Cortex of kidney (tissue), 1 donor: ENCODE data around the gene PTH.

ENCODE experiments used
- DNase-seq: peaks from one replicate; lab custom pipeline; 2025; lab: John Stamatoyannopoulos, UW

The PTH gene

DNA sequence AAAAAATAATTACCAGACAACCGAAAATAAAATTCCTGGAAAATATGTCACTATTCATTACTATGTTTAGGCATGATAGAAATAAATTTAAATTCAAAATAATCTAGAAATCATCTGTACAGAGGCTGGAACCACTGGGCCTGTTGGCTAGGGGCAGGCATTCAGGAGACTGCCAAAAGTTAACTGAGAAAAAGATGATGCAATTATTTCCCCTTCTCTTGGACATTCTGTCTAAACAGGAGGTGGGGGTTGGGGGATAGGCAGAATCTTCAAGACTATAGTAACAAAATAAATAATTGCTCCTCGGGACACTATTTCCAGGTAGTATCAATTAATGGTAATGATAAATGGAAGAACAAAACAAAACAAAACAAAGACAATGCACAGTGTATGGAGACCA is 46.9 kb downstream of the PTH start:
- no peak for DNase-seq

DNA sequence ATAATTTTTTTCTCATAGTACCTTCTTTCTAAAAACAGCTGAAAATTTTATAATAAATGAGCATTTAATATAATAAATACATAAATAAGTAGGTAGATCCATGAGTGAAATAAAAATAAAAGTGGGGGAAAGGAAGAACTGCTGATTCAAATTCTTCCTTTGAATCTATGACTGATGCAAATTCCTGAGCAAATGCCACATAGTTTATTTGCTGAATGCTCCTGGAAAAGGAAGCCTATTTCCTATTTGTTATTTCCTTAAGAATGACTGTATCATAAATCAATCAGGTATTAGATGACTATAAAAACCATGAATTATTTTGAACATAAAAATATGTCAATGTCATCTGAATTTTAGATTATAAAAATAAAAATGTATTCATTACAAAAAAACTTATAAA is 49.4 kb downstream of the PTH start:
- DNase-seq: no peak

DNA sequence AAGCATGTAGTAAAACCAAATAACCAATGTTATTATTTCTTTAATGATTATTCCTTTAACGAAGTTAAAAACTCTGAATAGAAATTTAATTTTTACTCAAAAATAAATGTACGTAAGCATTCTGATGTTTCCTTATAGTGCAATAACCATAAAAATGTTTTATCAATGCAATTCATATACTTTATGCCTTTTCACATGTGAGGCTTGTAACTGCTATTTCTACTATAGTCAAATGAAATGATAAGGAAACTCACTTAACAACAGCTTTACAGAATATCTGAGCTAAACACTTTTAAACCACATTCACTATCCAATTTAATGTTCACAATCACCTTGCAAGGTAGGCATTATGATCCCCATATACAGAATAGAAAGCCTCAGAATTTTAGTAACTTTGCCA is 50.2 kb downstream of the PTH start:
- DNase-seq: no peak
